WI38 (cell line): Measurements from ENCODE around the gene CALML4.
A peak's percentile ranks its signal among the peaks of the same experiment; 100 is the strongest.

ENCODE experiments used
- H3K4me3 ChIP-seq: 2 replicates; pipeline ENCODE4 v1.5.1; 2011; ENCODE audit warnings: low read depth, mild to moderate bottlenecking, control low read depth, low read length
- CTCF ChIP-seq: IDR thresholded peaks from 2 replicates; pipeline ENCODE4 v1.5.1; 2012; ENCODE audit warnings: low read depth, mild to moderate bottlenecking, control low read depth, low read length

CALML4 gene

DNA sequence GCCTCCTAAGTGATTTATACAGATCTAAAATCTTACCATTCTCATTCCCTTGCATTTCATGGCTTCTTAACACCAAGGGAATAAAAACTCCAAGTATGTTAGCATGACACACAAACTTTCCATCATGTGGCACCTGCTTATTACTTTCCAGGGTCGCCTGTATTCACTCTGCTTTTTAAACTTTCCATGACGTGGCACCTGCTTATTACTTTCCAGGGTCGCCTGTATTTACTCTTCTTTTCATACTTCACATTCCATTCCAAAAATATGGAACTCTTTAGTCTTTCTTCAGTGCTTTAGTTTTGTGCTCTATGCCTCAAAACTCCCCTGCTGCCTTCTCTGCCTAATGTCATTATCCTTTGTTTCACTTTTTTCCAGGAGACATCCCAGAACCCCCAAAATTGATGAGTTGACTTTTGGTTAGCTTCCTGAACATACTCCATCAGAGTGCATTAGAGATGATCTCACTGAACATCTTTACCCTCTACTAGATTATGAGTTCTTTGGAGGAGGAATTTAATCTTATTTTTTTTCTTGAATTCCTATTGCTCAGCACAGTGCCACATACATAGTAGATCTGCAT, 47.0 kb downstream of the CALML4 start:
- no peak overlapping the region for H3K4me3 ChIP-seq
- TF ChIP-seq CTCF, result no peak

DNA sequence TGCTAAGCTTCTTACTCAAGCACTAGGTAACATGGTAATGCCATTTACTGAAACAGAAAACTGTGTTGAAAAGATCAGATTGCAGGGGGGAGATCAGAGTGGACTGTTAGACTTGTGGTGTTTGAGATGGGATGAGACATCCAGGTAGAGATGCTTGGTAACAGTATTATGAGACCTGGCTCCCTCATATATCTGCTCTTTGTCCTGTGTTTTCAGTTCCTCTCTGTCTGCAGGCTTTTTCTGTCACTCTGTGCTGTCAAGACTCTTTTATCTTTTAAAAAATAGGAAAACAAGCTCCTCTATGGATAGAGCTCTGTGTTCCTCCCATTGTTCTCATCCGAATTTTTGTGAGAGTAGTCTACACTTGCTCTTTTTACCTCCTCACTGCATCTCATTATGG, 48.1 kb downstream of the CALML4 start:
- TF ChIP-seq CTCF, result no peak

GRCh38 chr15:68154923-68155559, 50.1 kb downstream of the CALML4 start:
- no peak overlapping the region for H3K4me3 ChIP-seq
- TF ChIP-seq CTCF, result peak; percentile 53

More for the DNA sequence above, 48.1 kb downstream of the CALML4 start:
- H3K4me3 ChIP-seq, result no peak overlapping the region

- no peak for TF ChIP-seq CTCF
- H3K4me3 ChIP-seq, result no peak overlapping the region
Measured at GRCh38 chr15:68152342-68152741, 52.8 kb downstream of the CALML4 start.

GRCh38 chr15:68151277-68151676, 53.9 kb downstream of the CALML4 start:
- no peak for TF ChIP-seq CTCF

GRCh38 chr15:68150187-68150586, 54.9 kb downstream of the CALML4 start:
- no peak overlapping the region for H3K4me3 ChIP-seq
- TF ChIP-seq CTCF, result no peak

More at GRCh38 chr15:68151277-68151676, 53.9 kb downstream of the CALML4 start:
- H3K4me3 ChIP-seq, result no peak overlapping the region

- no peak overlapping the region for H3K4me3 ChIP-seq
- TF ChIP-seq CTCF, result no peak
Measured at GRCh38 chr15:68149059-68149458, 56.1 kb downstream of the CALML4 start.
